AG04450 (cell line): ENCODE measurements around the gene MYL2. TPM values are rescaled to one million over a fixed set of nuclear protein-coding genes. Genes with fewer than 3 reads are reported as not detected.

Experiments used
- CTCF ChIA-PET: fragments of 300-600, 350-600 bp; formaldehyde crosslinking; extraction: SDS; loops from one replicate; lab custom pipeline; 2022; ENCODE audit warnings: antibody characterized with exemption, inconsistent platforms; lab: Charles Lee
- POLR2A ChIA-PET: fragments of 350-600 bp; formaldehyde crosslinking; extraction: SDS; loops from one replicate; lab custom pipeline; 2021; ENCODE audit warnings: antibody characterized with exemption, inconsistent platforms; lab: Yijun Ruan, JAX
- DNase-seq: peaks from one replicate; pipeline ENCODE4 v3.0.0-alpha.2; 2011; ENCODE audit warnings: low read depth, low spot score
- H3K27ac ChIP-seq: one replicate; pipeline ENCODE4 v1.5.1; 2012; ENCODE audit warnings: low read depth, low read length, control low read depth
- H3K27me3 ChIP-seq: one replicate; pipeline ENCODE4 v1.6.0; 2012; ENCODE audit warnings: low read length; ENCODE audit not compliant: control insufficient read depth, insufficient read depth
- H3K4me3 ChIP-seq: 2 replicates; pipeline ENCODE4 v1.5.1; 2011; ENCODE audit warnings: mild to moderate bottlenecking, low read depth, low read length, control low read depth
- H3K9me3 ChIP-seq: 2 replicates; pipeline ENCODE4 v1.5.1; 2012; ENCODE audit warnings: low read length; ENCODE audit not compliant: control insufficient read depth, insufficient read depth
- polyA plus RNA-seq: library from polyadenylated mRNA; depleted of rRNA; stranded (reverse); fragments of >200 nt; gene quantifications from 2 replicates; pipeline ENCODE4 v1.2.3, GENCODE V29; 2011
- TF ChIP-seq, protein P1 (sequence below): IDR thresholded peaks from 2 replicates; pipeline ENCODE4 v1.5.1; 2011; ENCODE audit warnings: low read depth, low read length, control low read depth, inconsistent platforms

Gene MYL2
- polyA plus RNA-seq, 1 experiment = not detected

DNA sequence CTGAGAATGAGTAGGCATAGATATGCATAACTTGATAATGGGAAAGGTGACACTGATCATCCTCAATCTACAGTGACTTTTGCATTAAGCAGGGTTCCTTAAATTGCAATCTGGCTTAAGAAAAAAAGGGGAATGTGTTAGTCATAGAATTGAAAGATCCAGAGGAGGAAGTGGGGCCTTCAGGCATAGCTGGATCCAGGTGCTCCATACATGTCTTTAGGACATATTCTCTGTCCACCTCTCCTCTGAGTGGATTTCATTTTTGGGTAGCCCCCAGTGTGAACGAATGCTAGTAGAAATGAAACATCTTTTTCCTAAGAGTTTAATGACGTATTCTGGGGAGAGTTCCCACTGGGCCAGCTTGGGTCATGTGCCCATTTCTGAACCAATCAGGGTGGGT is 46.0 kb downstream of the MYL2 start:
- Histone ChIP-seq H3K27ac (no peak overlapping the region), H3K9me3 (no peaks in the 10 kb centered on the region), H3K4me3 (no peak overlapping the region), H3K27me3 (no peaks in the 10 kb centered on the region)
- no peak for DNase-seq
- TF ChIP-seq, protein P1, sequence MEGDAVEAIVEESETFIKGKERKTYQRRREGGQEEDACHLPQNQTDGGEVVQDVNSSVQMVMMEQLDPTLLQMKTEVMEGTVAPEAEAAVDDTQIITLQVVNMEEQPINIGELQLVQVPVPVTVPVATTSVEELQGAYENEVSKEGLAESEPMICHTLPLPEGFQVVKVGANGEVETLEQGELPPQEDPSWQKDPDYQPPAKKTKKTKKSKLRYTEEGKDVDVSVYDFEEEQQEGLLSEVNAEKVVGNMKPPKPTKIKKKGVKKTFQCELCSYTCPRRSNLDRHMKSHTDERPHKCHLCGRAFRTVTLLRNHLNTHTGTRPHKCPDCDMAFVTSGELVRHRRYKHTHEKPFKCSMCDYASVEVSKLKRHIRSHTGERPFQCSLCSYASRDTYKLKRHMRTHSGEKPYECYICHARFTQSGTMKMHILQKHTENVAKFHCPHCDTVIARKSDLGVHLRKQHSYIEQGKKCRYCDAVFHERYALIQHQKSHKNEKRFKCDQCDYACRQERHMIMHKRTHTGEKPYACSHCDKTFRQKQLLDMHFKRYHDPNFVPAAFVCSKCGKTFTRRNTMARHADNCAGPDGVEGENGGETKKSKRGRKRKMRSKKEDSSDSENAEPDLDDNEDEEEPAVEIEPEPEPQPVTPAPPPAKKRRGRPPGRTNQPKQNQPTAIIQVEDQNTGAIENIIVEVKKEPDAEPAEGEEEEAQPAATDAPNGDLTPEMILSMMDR = no peak
- ChIA-PET CTCF (no interaction called here), POLR2A (no interaction called here)

- TF ChIP-seq, protein P1 = no peak
- CTCF ChIA-PET = no interaction called here
- H3K27ac ChIP-seq = no peak overlapping the region
- H3K9me3 ChIP-seq = no peaks in the 10 kb centered on the region
- H3K4me3 ChIP-seq = no peak overlapping the region
- POLR2A ChIA-PET = no interaction called here
- H3K27me3 ChIP-seq = no peaks in the 10 kb centered on the region
- DNase-seq = no peak
Measured at GRCh38 chr12:110872100-110872499, 48.3 kb downstream of the MYL2 start.

DNA sequence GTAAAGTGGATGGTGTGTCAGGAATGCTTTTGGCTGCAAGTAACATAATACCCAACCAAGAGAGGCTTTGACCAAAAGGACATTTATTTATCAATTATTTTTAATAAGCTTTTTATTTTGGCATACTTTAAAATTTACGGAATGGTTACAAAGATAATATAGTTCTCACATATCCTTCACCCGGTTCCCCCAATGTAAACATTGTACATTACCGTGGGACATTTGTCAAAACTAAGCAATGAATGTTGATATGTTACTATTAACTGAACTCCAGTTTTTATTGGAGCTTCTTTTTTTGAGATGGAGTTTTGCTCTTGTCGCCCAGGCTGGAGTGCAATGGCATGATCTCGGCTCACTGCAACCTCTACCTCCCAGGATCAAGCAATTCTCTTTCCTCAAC is 50.6 kb downstream of the MYL2 start:
- Histone ChIP-seq H3K4me3 (no peak overlapping the region), H3K9me3 (no peaks in the 10 kb centered on the region), H3K27ac (no peak overlapping the region), H3K27me3 (no peaks in the 10 kb centered on the region)
- POLR2A ChIA-PET = no interaction called here
- CTCF ChIA-PET = no interaction called here
- TF ChIP-seq, protein P1 = no peak
- DNase-seq = no peak

GRCh38 chr12:110869026-110869425 is 51.4 kb downstream of the MYL2 start:
- ChIA-PET POLR2A (no interaction called here), CTCF (no interaction called here)
- no peak overlapping the region for H3K4me3 ChIP-seq
- DNase-seq = no peak
- H3K9me3 ChIP-seq = no peaks in the 10 kb centered on the region
- no peaks in the 10 kb centered on the region for H3K27me3 ChIP-seq
- TF ChIP-seq, protein P1 = no peak
- no peak overlapping the region for H3K27ac ChIP-seq

- CTCF ChIA-PET = no interaction called here
- DNase-seq = no peak
- H3K27me3 ChIP-seq = no peaks in the 10 kb centered on the region
Measured at GRCh38 chr12:110865521-110865920, 54.9 kb downstream of the MYL2 start.

More at GRCh38 chr12:110865521-110865920, 54.9 kb downstream of the MYL2 start:
- POLR2A ChIA-PET = no interaction called here
- H3K4me3 ChIP-seq = no peak overlapping the region
- H3K9me3 ChIP-seq = no peaks in the 10 kb centered on the region
- TF ChIP-seq, protein P1 = no peak
- H3K27ac ChIP-seq = no peak overlapping the region
